ENCODE results near the gene HOXA11. TPM values are rescaled to one million over a fixed set of nuclear protein-coding genes. Genes with fewer than 3 reads are reported as not detected.

Gene HOXA11
- 3.2 and 3.7 TPM in 2 replicates for total RNA-seq (2014; rRNA removed; shearing (Covaris generic); ENCODE audit: low replicate concordance)

GRCh38 chr7:27185013-27185853, at the start of gene HOXA11:
Gene HOXA11, minus strand, starts transcription at chr7:27185232. Its CDS starts 88 bp downstream, at chr7:27185144.
- DNase-seq, result no peak
- Histone ChIP-seq H3K4me3 (peak within 1 kb of the TSS; percentile 51), H3K27me3 (no peaks in the 10 kb centered on the region), H3K36me3 (no peaks in the 10 kb centered on the region), H3K9me3 (no peaks in the 10 kb centered on the region)

DNA sequence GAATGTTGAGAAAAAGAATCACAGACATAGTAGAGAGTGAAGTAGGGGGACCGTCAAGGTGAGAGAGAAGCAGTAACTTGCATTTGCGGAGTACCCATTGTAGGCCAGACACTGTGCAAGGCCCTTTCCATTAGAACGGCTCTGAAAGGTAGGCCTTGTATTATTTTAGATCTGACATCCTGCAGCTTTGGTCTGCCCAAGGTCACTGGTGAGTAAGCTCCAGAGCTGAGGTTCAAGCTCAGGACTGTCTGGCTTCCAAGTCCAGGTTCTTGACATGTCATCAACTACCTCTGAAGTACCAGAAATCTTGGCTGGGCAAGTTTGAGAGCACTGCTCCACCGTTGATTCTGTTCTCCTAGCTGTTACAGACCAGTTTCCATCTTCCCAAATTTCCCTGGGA, 44.4 kb upstream of the HOXA11 start:
- Histone ChIP-seq H3K27me3 (peaks cover under 1% of the 10 kb centered on the region; the same call in 1 of the 2 replicates), H3K36me3 (no peaks in the 10 kb centered on the region), H3K4me3 (no peak overlapping the region), H3K9me3 (no peaks in the 10 kb centered on the region)
- DNase-seq, result no peak

DNA sequence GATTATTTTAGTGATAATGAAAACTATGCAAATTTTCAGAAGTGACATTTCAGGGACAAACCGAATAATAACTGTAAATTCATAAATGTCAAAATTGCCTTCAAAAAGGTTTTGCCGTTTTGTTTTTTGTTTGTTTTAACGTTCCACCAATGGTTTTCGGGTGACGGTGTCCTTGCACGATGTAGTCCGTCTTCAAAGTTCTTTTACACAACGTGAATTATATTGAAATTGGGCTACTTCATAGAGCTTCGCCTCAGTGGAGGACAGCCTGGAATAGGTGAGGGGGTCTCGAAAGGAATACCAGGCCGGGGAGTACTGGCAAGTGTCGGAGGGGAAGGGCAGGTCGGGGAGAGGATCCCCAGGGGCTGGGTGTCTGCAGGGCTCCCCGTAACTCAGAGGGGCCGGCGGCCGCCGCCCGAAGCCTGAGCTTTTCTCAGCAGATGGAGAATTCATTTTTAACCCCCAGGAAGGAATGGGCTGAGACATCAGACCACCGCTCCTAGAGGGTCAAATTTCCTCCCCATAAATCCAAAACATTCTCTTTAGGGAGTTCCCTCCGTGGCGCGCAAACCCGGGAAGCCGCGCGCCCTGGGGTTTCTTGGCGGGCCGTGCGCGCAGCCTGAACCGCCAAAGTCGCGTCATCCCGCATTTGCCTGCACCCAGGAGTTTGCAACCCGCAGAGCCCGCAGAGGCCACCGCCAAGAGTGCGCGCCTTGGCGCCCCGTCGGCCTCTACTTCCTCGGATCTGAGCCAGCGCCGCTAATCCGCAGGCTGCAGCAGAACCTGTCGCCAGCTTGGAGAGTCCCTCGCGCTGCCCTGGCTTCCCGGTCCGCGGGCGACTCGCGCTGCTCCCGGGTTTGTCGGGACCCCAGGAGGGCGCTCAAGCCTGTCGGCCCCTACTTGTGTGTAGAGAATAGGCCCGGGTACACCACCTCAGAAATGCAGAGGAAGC, 40.2 kb upstream of the HOXA11 start:
- H3K27me3 ChIP-seq, result peaks cover 2% of the 10 kb centered on the region; the same call in 1 of the 2 replicates
- H3K9me3 ChIP-seq, result no peaks in the 10 kb centered on the region
- no peak for DNase-seq
- no peaks in the 10 kb centered on the region for H3K36me3 ChIP-seq
- no peak overlapping the region for H3K4me3 ChIP-seq

- no peak for DNase-seq
- H3K27me3 ChIP-seq, result peaks cover 2% of the 10 kb centered on the region; the same call in 1 of the 2 replicates
These were observed 39.0 kb upstream of the HOXA11 start for GRCh38 chr7:27223941-27224575.

DNA sequence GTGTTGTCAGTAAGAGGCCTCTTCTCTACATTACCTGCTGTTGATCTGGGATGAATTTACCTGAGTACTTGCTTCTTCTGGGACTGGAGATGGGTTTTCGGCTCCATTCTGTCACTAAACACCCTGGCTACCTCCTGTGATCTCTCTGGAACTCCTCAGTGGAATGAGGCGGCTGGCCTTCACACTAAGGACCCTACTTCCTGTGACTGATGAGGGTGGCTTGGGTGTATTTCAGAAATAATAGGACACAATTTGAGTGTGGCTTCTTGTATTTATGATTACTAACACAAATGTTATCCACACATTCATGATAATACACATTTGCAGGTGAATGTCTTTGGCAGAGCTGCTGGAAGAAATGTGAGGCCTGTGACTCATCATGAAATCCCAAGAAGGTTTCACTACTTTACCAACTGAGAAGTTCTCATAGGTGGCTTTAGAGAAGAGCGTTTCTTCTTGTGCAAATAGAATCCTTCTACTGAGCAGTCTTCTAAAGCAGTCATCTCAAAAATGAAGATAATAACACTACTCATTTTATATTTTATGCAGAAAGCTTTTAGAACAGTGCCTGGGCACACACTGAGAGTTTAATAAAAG, 36.3 kb upstream of the HOXA11 start:
- Histone ChIP-seq H3K27me3 (peaks cover 2% of the 10 kb centered on the region; the same call in 1 of the 2 replicates), H3K36me3 (no peaks in the 10 kb centered on the region)

More at GRCh38 chr7:27223941-27224575, 39.0 kb upstream of the HOXA11 start:
- no peaks in the 10 kb centered on the region for H3K36me3 ChIP-seq
- H3K9me3 ChIP-seq, result no peaks in the 10 kb centered on the region
- no peak overlapping the region for H3K4me3 ChIP-seq

DNA sequence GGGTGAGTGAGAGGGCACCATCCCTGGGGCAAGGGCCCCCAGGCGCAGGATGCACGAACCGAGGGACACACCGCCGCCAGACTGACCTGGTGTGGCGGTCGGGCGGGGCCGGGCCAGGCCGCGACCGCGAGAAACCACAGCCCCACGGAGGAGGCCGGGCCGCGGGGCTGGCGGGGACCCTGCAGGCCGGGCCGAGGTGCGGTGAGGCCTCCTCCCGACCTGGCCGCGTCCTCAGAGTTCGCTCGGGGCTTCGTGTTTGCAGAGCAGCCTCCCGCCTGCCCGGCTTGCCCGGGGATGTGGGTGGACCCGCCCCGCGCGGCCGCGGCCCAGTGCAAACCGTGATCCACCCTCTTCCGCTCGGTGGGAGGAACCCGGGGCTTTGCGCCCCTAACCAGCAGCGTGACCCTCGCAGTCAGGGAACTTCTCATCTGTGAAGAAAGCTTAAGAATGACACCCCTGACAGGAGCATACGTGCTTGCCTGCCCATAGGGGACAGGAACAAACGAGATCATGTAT, 35.5 kb upstream of the HOXA11 start:
- H3K27me3 ChIP-seq, result peaks cover 2% of the 10 kb centered on the region; the same call in 1 of the 2 replicates

More for the DNA sequence above, 36.3 kb upstream of the HOXA11 start:
- DNase-seq, result no peak
- H3K4me3 ChIP-seq, result no peak overlapping the region
- no peaks in the 10 kb centered on the region for H3K9me3 ChIP-seq

DNA sequence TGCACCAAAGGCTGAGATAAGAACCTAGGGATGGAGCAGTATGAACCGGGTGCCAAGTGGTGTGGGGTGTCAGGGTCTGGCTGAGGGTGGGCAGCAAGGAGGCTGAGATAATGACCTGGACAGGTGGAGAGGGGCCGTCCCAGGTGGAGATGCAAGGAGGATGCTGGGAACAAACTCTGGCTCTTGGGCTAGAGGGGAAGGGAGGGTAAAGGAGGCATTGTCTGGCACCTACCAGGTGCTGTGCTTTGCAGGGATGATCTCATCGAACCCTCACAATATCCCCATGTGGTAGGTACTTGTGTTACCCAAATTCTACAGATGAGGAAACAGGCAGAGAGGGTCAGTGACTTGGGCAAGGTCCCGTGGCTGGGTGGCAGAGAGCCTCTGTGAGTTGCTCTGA, 34.8 kb upstream of the HOXA11 start:
- no peaks in the 10 kb centered on the region for H3K9me3 ChIP-seq
- no peaks in the 10 kb centered on the region for H3K36me3 ChIP-seq
- H3K4me3 ChIP-seq, result no peak overlapping the region
- peaks cover 2% of the 10 kb centered on the region; the same call in 1 of the 2 replicates for H3K27me3 ChIP-seq
- no peak for DNase-seq

More for the DNA sequence above, 35.5 kb upstream of the HOXA11 start:
- Histone ChIP-seq H3K36me3 (no peaks in the 10 kb centered on the region), H3K9me3 (no peaks in the 10 kb centered on the region), H3K4me3 (no peak overlapping the region)
- no peak for DNase-seq

DNA sequence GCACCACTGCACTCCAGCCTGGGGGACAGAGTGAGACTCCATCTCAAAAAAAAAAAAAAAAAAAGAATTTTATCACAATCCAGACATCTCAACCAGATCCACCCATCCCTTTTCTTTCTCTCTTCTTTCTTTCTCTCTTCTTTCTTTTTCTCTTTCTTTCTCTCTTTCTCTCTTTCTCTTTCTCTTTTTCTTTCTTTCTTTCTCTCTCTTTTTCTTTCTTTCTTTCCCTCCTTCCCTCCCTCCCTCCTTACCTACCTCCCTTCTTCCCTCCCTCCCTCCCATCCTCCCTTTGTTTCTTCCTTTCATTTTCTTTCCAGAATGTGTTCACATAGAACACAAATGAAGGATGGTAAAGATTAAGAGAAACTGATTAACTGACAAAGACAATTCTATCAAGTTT, 32.9 kb upstream of the HOXA11 start:
- Histone ChIP-seq H3K27me3 (no peaks in the 10 kb centered on the region), H3K4me3 (no peak overlapping the region), H3K9me3 (no peaks in the 10 kb centered on the region), H3K36me3 (no peaks in the 10 kb centered on the region)
- DNase-seq, result no peak

DNA sequence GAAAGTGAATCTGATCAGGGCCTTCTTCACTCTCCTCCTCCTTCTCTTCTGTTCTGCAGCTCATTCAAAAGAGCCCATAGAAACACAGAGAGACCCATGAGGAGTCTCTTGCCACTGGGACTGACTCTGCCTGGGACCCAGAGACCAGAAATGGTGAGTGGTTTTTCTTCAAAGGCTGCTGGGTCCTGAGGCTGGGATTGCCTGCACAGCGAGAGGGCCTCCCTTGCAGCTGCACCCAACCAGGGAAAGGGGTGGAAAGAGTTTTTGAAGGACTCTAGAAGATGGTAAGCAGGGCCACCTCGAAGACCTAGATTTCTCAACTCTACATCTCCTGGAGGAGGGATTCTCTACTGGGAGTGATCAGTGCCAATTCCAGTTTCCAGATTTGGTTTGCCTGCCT, 30.3 kb upstream of the HOXA11 start:
- no peaks in the 10 kb centered on the region for H3K27me3 ChIP-seq
- H3K9me3 ChIP-seq, result no peaks in the 10 kb centered on the region
- DNase-seq, result no peak
- no peak overlapping the region for H3K4me3 ChIP-seq
- no peaks in the 10 kb centered on the region for H3K36me3 ChIP-seq

DNA sequence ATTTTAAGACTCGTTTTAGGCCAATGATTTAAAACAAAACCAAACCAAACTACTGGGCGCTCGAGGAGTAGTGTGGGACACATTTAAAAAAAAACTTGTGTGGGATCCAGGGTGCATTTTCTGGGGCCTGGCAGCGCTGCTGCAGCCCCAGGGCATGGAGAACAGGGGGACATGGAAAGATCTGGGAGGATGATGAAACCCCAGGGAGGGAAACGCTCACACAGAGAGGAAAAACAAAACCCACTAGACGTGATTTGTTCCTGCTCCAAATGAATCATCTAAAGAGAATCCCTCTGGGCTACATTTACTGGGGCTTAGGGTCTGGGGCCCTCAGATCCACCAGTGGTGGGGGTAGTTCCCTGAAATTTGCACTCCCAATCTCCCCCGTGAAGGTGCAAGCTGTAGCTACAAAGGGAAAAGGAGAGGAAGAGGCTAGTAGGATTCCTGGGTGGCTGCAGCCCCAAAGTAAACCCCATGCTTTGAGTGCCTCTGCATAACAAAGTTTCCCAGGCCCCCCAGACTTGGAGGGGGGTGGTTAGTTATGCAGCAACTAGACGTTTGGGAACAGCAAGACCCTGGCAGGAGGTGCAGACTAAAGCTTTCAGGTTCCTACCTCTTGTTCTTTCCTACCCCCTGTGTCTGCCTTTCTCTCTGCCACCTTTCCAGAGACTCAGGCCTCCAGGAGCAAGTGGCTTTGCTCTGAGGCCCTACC, 29.4 kb upstream of the HOXA11 start:
- H3K36me3 ChIP-seq, result no peaks in the 10 kb centered on the region
- H3K27me3 ChIP-seq, result no peaks in the 10 kb centered on the region
- no peaks in the 10 kb centered on the region for H3K9me3 ChIP-seq
- H3K4me3 ChIP-seq, result no peak overlapping the region
- no peak for DNase-seq

GRCh38 chr7:27213433-27214238, 28.6 kb upstream of the HOXA11 start:
- H3K27me3 ChIP-seq, result no peaks in the 10 kb centered on the region
- H3K36me3 ChIP-seq, result no peaks in the 10 kb centered on the region
- no peak for DNase-seq
- H3K4me3 ChIP-seq, result no peak overlapping the region
- no peaks in the 10 kb centered on the region for H3K9me3 ChIP-seq

- Histone ChIP-seq H3K4me3 (no peak overlapping the region), H3K36me3 (no peaks in the 10 kb centered on the region), H3K9me3 (no peaks in the 10 kb centered on the region), H3K27me3 (no peaks in the 10 kb centered on the region)
- no peak for DNase-seq
These were observed 27.7 kb upstream of the HOXA11 start for GRCh38 chr7:27212497-27213432.

GRCh38 chr7:27211764-27212204, 26.8 kb upstream of the HOXA11 start:
- Histone ChIP-seq H3K4me3 (no peak overlapping the region), H3K27me3 (no peaks in the 10 kb centered on the region), H3K36me3 (no peaks in the 10 kb centered on the region), H3K9me3 (no peaks in the 10 kb centered on the region)
- no peak for DNase-seq

- no peak overlapping the region for H3K4me3 ChIP-seq
- H3K9me3 ChIP-seq, result no peaks in the 10 kb centered on the region
- H3K27me3 ChIP-seq, result no peaks in the 10 kb centered on the region
- DNase-seq, result no peak
- no peaks in the 10 kb centered on the region for H3K36me3 ChIP-seq
These were observed 26.0 kb upstream of the HOXA11 start for GRCh38 chr7:27211084-27211446.

Data from MG63 (cell line).